Brain microvascular endothelial cell (primary cell): Measurements from ENCODE around the gene LIMS1.
"Not testable (repeated sequence)": the region's sequence is repeated elsewhere in the genome, so short reads cannot be mapped to it uniquely, and the experiment has no call there.

Experiments
- DNase-seq: peaks from one replicate; pipeline ENCODE4 v3.0.0-alpha.2; 2020
- H3K27ac ChIP-seq: fragments of 250-450 bp; sonication (Bioruptor Pico); 2 replicates; pipeline ENCODE4 v1.5.1; 2020; ENCODE audit warnings: mild to moderate bottlenecking, moderate library complexity
- H3K27me3 ChIP-seq: fragments of 250-450 bp; sonication (Bioruptor Pico); replicated peaks from 2 replicates; pipeline ENCODE4 v1.5.1; 2020; ENCODE audit warnings: mild to moderate bottlenecking
- H3K36me3 ChIP-seq: fragments of 250-450 bp; sonication (Bioruptor Pico); replicated peaks from 2 replicates; pipeline ENCODE4 v1.5.1; 2020; ENCODE audit warnings: mild to moderate bottlenecking
- H3K4me3 ChIP-seq: 2 replicates; pipeline ENCODE4 v1.5.1; 2011; ENCODE audit warnings: low read depth, mild to moderate bottlenecking, control low read depth, low read length, moderate library complexity
- CTCF ChIP-seq: IDR thresholded peaks from 2 replicates; pipeline ENCODE4 v1.5.1; 2011; ENCODE audit warnings: low read depth, mild to moderate bottlenecking, moderate library complexity, low read length, control low read depth, inconsistent platforms; ENCODE audit errors: missing control alignments
- in situ Hi-C: cut with HindIII; loops from 2 replicates; pipeline ENCODE4 v1.10.0; 2017; ENCODE audit warnings: low sequenced_read_pairs, low pct_ligation_motif_present

LIMS1 gene

GRCh38 chr2:108643261-108643849 is 109.1 kb downstream of the LIMS1 start:
- in situ Hi-C loops: no loop called here
- no peak for TF ChIP-seq CTCF
- no peak for DNase-seq
- Histone ChIP-seq H3K27me3 (no peaks in the 10 kb centered on the region), H3K36me3 (no peaks in the 10 kb centered on the region), H3K4me3 (no peak overlapping the region), H3K27ac (no peak overlapping the region)

GRCh38 chr2:108643862-108644261 is 109.6 kb downstream of the LIMS1 start:
- DNase-seq, H3K27ac ChIP-seq, H3K27me3 ChIP-seq, H3K4me3 ChIP-seq, in situ Hi-C loops, H3K36me3 ChIP-seq: not testable (repeated sequence)

- DNase-seq, in situ Hi-C loops, H3K27ac ChIP-seq, H3K36me3 ChIP-seq, H3K4me3 ChIP-seq, H3K27me3 ChIP-seq: not testable (repeated sequence)
These were observed 110.2 kb downstream of the LIMS1 start for GRCh38 chr2:108644446-108644845.

GRCh38 chr2:108648796-108649195 is 114.5 kb downstream of the LIMS1 start:
- H3K27ac ChIP-seq: peak overlapping the region; percentile 56
- H3K36me3 ChIP-seq, H3K27me3 ChIP-seq, DNase-seq, in situ Hi-C loops, H3K4me3 ChIP-seq: not testable (repeated sequence)

GRCh38 chr2:108650465-108650864 is 116.2 kb downstream of the LIMS1 start:
- H3K36me3 ChIP-seq, in situ Hi-C loops, H3K27me3 ChIP-seq, H3K27ac ChIP-seq, H3K4me3 ChIP-seq, DNase-seq: not testable (repeated sequence)

GRCh38 chr2:108651468-108651867 is 117.2 kb downstream of the LIMS1 start:
- in situ Hi-C loops, H3K27ac ChIP-seq, H3K4me3 ChIP-seq, DNase-seq, H3K36me3 ChIP-seq, H3K27me3 ChIP-seq: not testable (repeated sequence)

- in situ Hi-C loops, H3K27me3 ChIP-seq, H3K36me3 ChIP-seq, H3K4me3 ChIP-seq: not testable (repeated sequence)
- DNase-seq: peak; percentile 95
- H3K27ac ChIP-seq: peak overlapping the region; percentile 79
These were observed 118.1 kb downstream of the LIMS1 start for GRCh38 chr2:108652187-108652931.

GRCh38 chr2:108653425-108653824 is 119.2 kb downstream of the LIMS1 start:
- H3K36me3 ChIP-seq, in situ Hi-C loops, H3K4me3 ChIP-seq, H3K27me3 ChIP-seq, H3K27ac ChIP-seq: not testable (repeated sequence)
- DNase-seq: peak; percentile 37

GRCh38 chr2:108653849-108654248 is 119.6 kb downstream of the LIMS1 start:
- DNase-seq: peak; percentile 31
- not testable (repeated sequence) for H3K36me3 ChIP-seq

GRCh38 chr2:108654521-108655125 is 120.4 kb downstream of the LIMS1 start:
- H3K36me3 ChIP-seq, in situ Hi-C loops, H3K27me3 ChIP-seq: not testable (repeated sequence)
- peak overlapping the region; percentile 31 for H3K4me3 ChIP-seq
- peak overlapping the region; percentile 82 for H3K27ac ChIP-seq
- peak; percentile 91 for DNase-seq

More at GRCh38 chr2:108653849-108654248, 119.6 kb downstream of the LIMS1 start:
- H3K4me3 ChIP-seq, in situ Hi-C loops, H3K27ac ChIP-seq, H3K27me3 ChIP-seq: not testable (repeated sequence)

GRCh38 chr2:108655270-108655669 is 121.0 kb downstream of the LIMS1 start:
- not testable (repeated sequence) for DNase-seq

GRCh38 chr2:108656282-108656681 is 122.0 kb downstream of the LIMS1 start:
- in situ Hi-C loops, H3K27me3 ChIP-seq, H3K36me3 ChIP-seq, DNase-seq, H3K27ac ChIP-seq, H3K4me3 ChIP-seq: not testable (repeated sequence)

More at GRCh38 chr2:108655270-108655669, 121.0 kb downstream of the LIMS1 start:
- H3K27ac ChIP-seq, H3K4me3 ChIP-seq, H3K27me3 ChIP-seq, H3K36me3 ChIP-seq, in situ Hi-C loops: not testable (repeated sequence)

GRCh38 chr2:108657517-108657916 is 123.2 kb downstream of the LIMS1 start:
- in situ Hi-C loops, DNase-seq, H3K36me3 ChIP-seq, H3K27ac ChIP-seq, H3K4me3 ChIP-seq, H3K27me3 ChIP-seq: not testable (repeated sequence)
